ENCODE measurements around the gene TNFRSF8. TPM values are rescaled to one million over a fixed set of nuclear protein-coding genes. Genes with fewer than 3 reads are reported as not detected.

Gene TNFRSF8
- polyA plus RNA-seq, 1 of the 3 experiments (the other 2 are of a cell fraction), result 0.07 TPM

- TF ChIP-seq REST (IDR thresholded peaks at IDR 0.05; ENCODE audit: low read depth, low read length), result no peak
- no peak for TF ChIP-seq FOSL2 (IDR thresholded peaks at IDR 0.05; ENCODE audit: borderline replicate concordance, low read depth)
- no peak for TF ChIP-seq RXRA (IDR thresholded peaks at IDR 0.05; ENCODE audit: borderline replicate concordance, low read depth)
- TF ChIP-seq RFX5 (IDR thresholded peaks at IDR 0.05; ENCODE audit: low read length), result no peak
- TF ChIP-seq EZH2phosphoT487 (IDR thresholded peaks at IDR 0.05; ENCODE audit: borderline replicate concordance, low read depth), result no peak
Observed at GRCh38 chr1:12161324-12161661, 98.2 kb downstream of the TNFRSF8 start (continued).

GRCh38 chr1:12161662-12162458 lies 98.8 kb downstream of the TNFRSF8 start:
- Histone ChIP-seq H3K27ac (ENCODE audit: low read depth in 2 of 2, low read length in 1 of 2) (no peak overlapping the region), H4K20me1 (ENCODE audit: insufficient read depth) (no peaks in the 10 kb centered on the region), H3K27me3 (ENCODE audit: insufficient read depth) (no peaks in the 10 kb centered on the region), H3K9me3 (no peaks in the 10 kb centered on the region), H3K9ac (no peak overlapping the region), H3K9me2 (no peaks in the 10 kb centered on the region), H3K4me3 (ENCODE audit: low read depth in 2 of 2, low read length in 1 of 2) (no peak overlapping the region), H3K36me3 (replicated peaks in 1 of 2; ENCODE audit: control insufficient read depth in 1 of 2, insufficient read depth in 2 of 2, low read length in 1 of 2) (no peaks in the 10 kb centered on the region), H3K4me2 (peak overlapping the region; percentile 52; the same call in 1 of the 2 replicates), H3K4me1 (ENCODE audit: control insufficient read depth in 1 of 2, insufficient read depth in 2 of 2, low read depth in 1 of 2, low read length in 1 of 2) (peaks cover 0 to 3% of the 10 kb centered on the region in 2 experiments; a peak in 1 of 4 replicates), H2AFZ (ENCODE audit: low read depth) (peak overlapping the region; percentile 65; the same call in 1 of the 2 replicates), H3K79me2 (ENCODE audit: insufficient read depth) (no peaks in the 10 kb centered on the region), H3F3A (replicated peaks; ENCODE audit: insufficient read depth) (no peaks in the 10 kb centered on the region)
- ChIA-PET CTCF (interaction anchor here (1.1 kb wide), 1 partner anchor 497 kb away, joined by 3 read pairs; no protein-coding TSS in a partner anchor), POLR2A (no interaction called here)
- DNase-seq, result no peak
- TF ChIP-seq, protein P1, sequence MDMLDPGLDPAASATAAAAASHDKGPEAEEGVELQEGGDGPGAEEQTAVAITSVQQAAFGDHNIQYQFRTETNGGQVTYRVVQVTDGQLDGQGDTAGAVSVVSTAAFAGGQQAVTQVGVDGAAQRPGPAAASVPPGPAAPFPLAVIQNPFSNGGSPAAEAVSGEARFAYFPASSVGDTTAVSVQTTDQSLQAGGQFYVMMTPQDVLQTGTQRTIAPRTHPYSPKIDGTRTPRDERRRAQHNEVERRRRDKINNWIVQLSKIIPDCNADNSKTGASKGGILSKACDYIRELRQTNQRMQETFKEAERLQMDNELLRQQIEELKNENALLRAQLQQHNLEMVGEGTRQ (IDR thresholded peaks at IDR 0.05; ENCODE audit: borderline replicate concordance, low read depth, low read length), result no peak
- TF ChIP-seq ZBTB33 (IDR thresholded peaks at IDR 0.05; ENCODE audit: borderline replicate concordance, low read depth) (no peak), TCF12 (IDR thresholded peaks at IDR 0.05) (peak; percentile 42; the same call in 1 of the 2 replicates), ELF1 (IDR thresholded peaks at IDR 0.05) (0 out of 2 replicates have a peak, but pooled peaks have one; percentile 23), GABPA (IDR thresholded peaks at IDR 0.05; ENCODE audit: low read depth) (no peak), JUND (IDR thresholded peaks at IDR 0.05) (peak; percentile 60), RFX5 (IDR thresholded peaks at IDR 0.05; ENCODE audit: low read length) (no peak), TAF1 (IDR thresholded peaks at IDR 0.05; ENCODE audit: borderline replicate concordance, low read depth, low read length) (no peak), FOSL2 (IDR thresholded peaks at IDR 0.05; ENCODE audit: borderline replicate concordance, low read depth) (peak; percentile 78; the same call in 1 of the 2 replicates), EP300 (IDR thresholded peaks at IDR 0.05; ENCODE audit: borderline replicate concordance in 1 of 2, low read depth in 1 of 2, low read length in 1 of 2) (no peak), MAX (IDR thresholded peaks at IDR 0.05; ENCODE audit: low read depth) (0 out of 2 replicates have a peak, but pooled peaks have one; percentile 27), EZH2phosphoT487 (IDR thresholded peaks at IDR 0.05; ENCODE audit: borderline replicate concordance, low read depth) (no peak), NFIC (IDR thresholded peaks at IDR 0.05; ENCODE audit: borderline replicate concordance) (peak; percentile 68; the same call in 1 of the 2 replicates)
- 38% methylated on average over 9 of the region's 9 CpGs for WGBS (ENCODE audit: low lambda C conversion rate)
